ENCODE results near the gene MRPS31. TPM values are rescaled to one million over a fixed set of nuclear protein-coding genes. Genes with fewer than 3 reads are reported as not detected.

MRPS31 gene
- total and polyA plus RNA-seq, 10 of the 15 experiments (the other 5 are each of a cell fraction or from before 2014, with no cell fraction given), result 20.3 to 60.9 (median 43.1) TPM

GRCh38 chr13:40756042-40756441 lies 14.9 kb downstream of the MRPS31 start (continued):
- TF ChIP-seq CEBPZ (IDR thresholded peaks at IDR 0.05; ENCODE audit: low read depth, low read length), result no peak
- TF ChIP-seq MYC (IDR thresholded peaks at IDR 0.05; ENCODE audit: insufficient read depth, insufficient read length, insufficient replicate concordance, low read length, severe bottlenecking), result no peak
- TF ChIP-seq PML (IDR thresholded peaks at IDR 0.05; ENCODE audit: low read length), result no peak
- no peak for TF ChIP-seq CBFB (IDR thresholded peaks at IDR 0.05; ENCODE audit: low read depth)
- TF ChIP-seq ZBTB33 (IDR thresholded peaks at IDR 0.05), result no peak
- no peak for TF ChIP-seq BMI1 (IDR thresholded peaks at IDR 0.05; ENCODE audit: borderline replicate concordance)
- TF ChIP-seq NFYB (IDR thresholded peaks at IDR 0.05; ENCODE audit: insufficient read depth, low read depth, low read length), result no peak
